Measurements from ENCODE around the gene EDDM3A. TPM values are rescaled to one million over a fixed set of nuclear protein-coding genes. Genes with fewer than 3 reads are reported as not detected.

EDDM3A gene
- polyA plus RNA-seq, 1 of the 3 experiments (the other 2 are of a cell fraction) = not detected

- CTCF ChIA-PET = no interaction called here
- no peak for TF ChIP-seq CTCF (IDR thresholded peaks at IDR 0.05)
- no peak for TF ChIP-seq MXI1 (IDR thresholded peaks at IDR 0.05; ENCODE audit: low read depth, low read length)
- TF ChIP-seq RAD21 (IDR thresholded peaks at IDR 0.05; ENCODE audit: low read length) = no peak
- no peak for TF ChIP-seq TCF12 (IDR thresholded peaks at IDR 0.05)
- TF ChIP-seq FOSL2 (IDR thresholded peaks at IDR 0.05; ENCODE audit: borderline replicate concordance, low read depth) = no peak
- no peak for TF ChIP-seq FOXM1 (IDR thresholded peaks at IDR 0.05; ENCODE audit: low read depth)
- no peak for TF ChIP-seq SMC3 (IDR thresholded peaks at IDR 0.05; ENCODE audit: low read depth, low read length)
- no peak for TF ChIP-seq TEAD4 (IDR thresholded peaks at IDR 0.05; ENCODE audit: borderline replicate concordance, insufficient read depth)
- TF ChIP-seq YY1 (IDR thresholded peaks at IDR 0.05; ENCODE audit: low read depth) = no peak
These were observed 32.8 kb upstream of the EDDM3A start for GRCh38 chr14:20712904-20713303.

GRCh38 chr14:20714593-20715250, 31.0 kb upstream of the EDDM3A start:
- no peak for TF ChIP-seq SMC3 (IDR thresholded peaks at IDR 0.05; ENCODE audit: low read depth, low read length)
- TF ChIP-seq RFX5 (IDR thresholded peaks at IDR 0.05; ENCODE audit: low read length) = no peak
- no peak for TF ChIP-seq CTCF (IDR thresholded peaks at IDR 0.05)
- TF ChIP-seq TEAD4 (IDR thresholded peaks at IDR 0.05; ENCODE audit: borderline replicate concordance, insufficient read depth) = no peak
- TF ChIP-seq TCF12 (IDR thresholded peaks at IDR 0.05) = no peak
- TF ChIP-seq USF1 (IDR thresholded peaks at IDR 0.05; ENCODE audit: borderline replicate concordance, low read depth) = no peak
- TF ChIP-seq MEF2A (IDR thresholded peaks at IDR 0.05; ENCODE audit: borderline replicate concordance, low read depth) = no peak
- TF ChIP-seq RAD21 (IDR thresholded peaks at IDR 0.05; ENCODE audit: low read length) = no peak
- no peak for TF ChIP-seq FOSL2 (IDR thresholded peaks at IDR 0.05; ENCODE audit: borderline replicate concordance, low read depth)
- TF ChIP-seq FOXJ3 (CRISPR knock-in tag; IDR thresholded peaks at IDR 0.05) = no peak

More at GRCh38 chr14:20712904-20713303, 32.8 kb upstream of the EDDM3A start:
- no peak overlapping the region for H3K4me2 ChIP-seq
- no peaks in the 10 kb centered on the region for H3K4me1 ChIP-seq (ENCODE audit: control insufficient read depth in 1 of 2, insufficient read depth in 2 of 2, low read depth in 1 of 2, low read length in 1 of 2)
- H3K27ac ChIP-seq (ENCODE audit: low read depth in 2 of 2, low read length in 1 of 2) = no peak overlapping the region
- H3F3A ChIP-seq (replicated peaks; ENCODE audit: insufficient read depth) = no peaks in the 10 kb centered on the region
- POLR2A ChIA-PET = no interaction called here
- DNase-seq = no peak
- no peaks in the 10 kb centered on the region for H3K79me2 ChIP-seq (ENCODE audit: insufficient read depth)
- H3K4me3 ChIP-seq (ENCODE audit: low read depth in 2 of 2, low read length in 1 of 2) = no peak overlapping the region
- H2AFZ ChIP-seq (ENCODE audit: low read depth) = no peak overlapping the region
- H3K9me2 ChIP-seq = no peaks in the 10 kb centered on the region
- WGBS (ENCODE audit: low lambda C conversion rate) = 0% methylated on average over 2 of the region's 2 CpGs
- H3K27me3 ChIP-seq (ENCODE audit: insufficient read depth) = peaks cover 35% of the 10 kb centered on the region
- no peaks in the 10 kb centered on the region for H4K20me1 ChIP-seq (ENCODE audit: insufficient read depth)
- H3K9ac ChIP-seq = no peak overlapping the region
- H3K9me3 ChIP-seq = no peaks in the 10 kb centered on the region
- H3K36me3 ChIP-seq (replicated peaks in 1 of 2; ENCODE audit: control insufficient read depth in 1 of 2, insufficient read depth in 2 of 2, low read length in 1 of 2) = no peaks in the 10 kb centered on the region

More at GRCh38 chr14:20714593-20715250, 31.0 kb upstream of the EDDM3A start:
- H3K4me2 ChIP-seq = no peak overlapping the region
- H3K4me1 ChIP-seq (ENCODE audit: control insufficient read depth in 1 of 2, insufficient read depth in 2 of 2, low read depth in 1 of 2, low read length in 1 of 2) = no peaks in the 10 kb centered on the region
- no peak for DNase-seq
- no peaks in the 10 kb centered on the region for H4K20me1 ChIP-seq (ENCODE audit: insufficient read depth)
- H3K9me3 ChIP-seq = no peaks in the 10 kb centered on the region
- H2AFZ ChIP-seq (ENCODE audit: low read depth) = no peak overlapping the region
- ChIA-PET CTCF (no interaction called here), POLR2A (no interaction called here)
- no peaks in the 10 kb centered on the region for H3K36me3 ChIP-seq (replicated peaks in 1 of 2; ENCODE audit: control insufficient read depth in 1 of 2, insufficient read depth in 2 of 2, low read length in 1 of 2)
- H3K4me3 ChIP-seq (ENCODE audit: low read depth in 2 of 2, low read length in 1 of 2) = 0 out of 4 replicates have a peak overlapping the region, but pooled peaks of 1 of the 2 experiments have one; percentile 26
- no peaks in the 10 kb centered on the region for H3K79me2 ChIP-seq (ENCODE audit: insufficient read depth)
- peaks cover 35% of the 10 kb centered on the region for H3K27me3 ChIP-seq (ENCODE audit: insufficient read depth)
- no peak overlapping the region for H3K27ac ChIP-seq (ENCODE audit: low read depth in 2 of 2, low read length in 1 of 2)
- H3K9ac ChIP-seq = no peak overlapping the region
- H3F3A ChIP-seq (replicated peaks; ENCODE audit: insufficient read depth) = no peaks in the 10 kb centered on the region
- no peaks in the 10 kb centered on the region for H3K9me2 ChIP-seq
- WGBS (ENCODE audit: low lambda C conversion rate) = 5% methylated on average over 4 of the region's 4 CpGs
